RWPE2 (cell line): Measurements from ENCODE around the gene DAP3.
"Not testable (repeated sequence)": the region's sequence is repeated elsewhere in the genome, so short reads cannot be mapped to it uniquely, and the experiment has no call there.

ENCODE experiments used
- ATAC-seq: fragments of 200-7000 bp; cut with Tn5 transposase; 3 replicates; pipeline ENCODE4 v1.9.1; 2021; ENCODE audit warnings: low read depth
- DNase-seq: peaks from one replicate; pipeline ENCODE4 v3.0.0-alpha.2; 2020; ENCODE audit warnings: low spot score
- H3K27ac ChIP-seq: fragments of 450-650 bp; 2 replicates; pipeline ENCODE4 v1.5.1; 2017; ENCODE audit warnings: mild to moderate bottlenecking; ENCODE audit not compliant: poor library complexity, severe bottlenecking
- H3K27me3 ChIP-seq: fragments of 250-450 bp; sonication (Bioruptor Pico); 2 replicates; pipeline ENCODE4 v1.5.1; 2021; ENCODE audit warnings: mild to moderate bottlenecking, moderate library complexity; ENCODE audit not compliant: insufficient read depth, poor library complexity, severe bottlenecking
- H3K36me3 ChIP-seq: fragments of 250-450 bp; sonication (Bioruptor Pico); 2 replicates; pipeline ENCODE4 v1.5.1; 2020; ENCODE audit warnings: low read depth, mild to moderate bottlenecking, moderate library complexity
- H3K4me1 ChIP-seq: fragments of 250-450 bp; sonication (Bioruptor Pico); 2 replicates; pipeline ENCODE4 v1.5.1; 2021; ENCODE audit warnings: mild to moderate bottlenecking, moderate library complexity; ENCODE audit not compliant: insufficient read depth, poor library complexity, severe bottlenecking
- H3K4me3 ChIP-seq: fragments of 250-450 bp; sonication (Bioruptor Pico); 2 replicates; pipeline ENCODE4 v1.5.1; 2021; ENCODE audit warnings: mild to moderate bottlenecking, moderate library complexity; ENCODE audit not compliant: severe bottlenecking
- H3K9me3 ChIP-seq: fragments of 250-450 bp; sonication (Bioruptor Pico); 2 replicates; pipeline ENCODE4 v1.5.1; 2021; ENCODE audit warnings: mild to moderate bottlenecking, moderate library complexity; ENCODE audit not compliant: severe bottlenecking
- CTCF ChIP-seq: fragments of 450-650 bp; IDR thresholded peaks from one replicate; pipeline ENCODE4 v1.5.1; 2017; ENCODE audit warnings: mild to moderate bottlenecking, moderate library complexity; ENCODE audit not compliant: poor library complexity, severe bottlenecking

Gene DAP3

GRCh38 chr1:155709391-155709790, 20.5 kb downstream of the DAP3 start:
- H3K4me3 ChIP-seq = no peak overlapping the region
- TF ChIP-seq CTCF = no peak
- DNase-seq = no peak
- no peaks in the 10 kb centered on the region for H3K9me3 ChIP-seq
- no peak overlapping the region for H3K27ac ChIP-seq
- H3K4me1 ChIP-seq = no peaks in the 10 kb centered on the region
- no peak for ATAC-seq
- peaks cover 35% of the 10 kb centered on the region for H3K36me3 ChIP-seq
- H3K27me3 ChIP-seq = no peaks in the 10 kb centered on the region

- not testable (repeated sequence) for H3K27me3 ChIP-seq, ATAC-seq, H3K4me3 ChIP-seq, H3K9me3 ChIP-seq, H3K27ac ChIP-seq, DNase-seq, H3K4me1 ChIP-seq
- H3K36me3 ChIP-seq = peaks cover 38% of the 10 kb centered on the region
Measured at GRCh38 chr1:155711457-155711856, 22.6 kb downstream of the DAP3 start.

GRCh38 chr1:155712636-155713035, 23.7 kb downstream of the DAP3 start:
- H3K9me3 ChIP-seq, H3K4me3 ChIP-seq, H3K4me1 ChIP-seq, H3K27me3 ChIP-seq, ATAC-seq, DNase-seq, H3K27ac ChIP-seq: not testable (repeated sequence)
- TF ChIP-seq CTCF = peak; percentile 11
- H3K36me3 ChIP-seq = peaks cover 47% of the 10 kb centered on the region

GRCh38 chr1:155713075-155713474, 24.2 kb downstream of the DAP3 start:
- Histone ChIP-seq H3K36me3 (peaks cover 48% of the 10 kb centered on the region), H3K27ac (no peak overlapping the region), H3K9me3 (no peaks in the 10 kb centered on the region), H3K4me1 (no peaks in the 10 kb centered on the region), H3K4me3 (no peak overlapping the region), H3K27me3 (no peaks in the 10 kb centered on the region)
- ATAC-seq = no peak
- no peak for DNase-seq
- TF ChIP-seq CTCF = no peak

GRCh38 chr1:155715056-155715455, 26.2 kb downstream of the DAP3 start:
- not testable (repeated sequence) for DNase-seq, H3K27me3 ChIP-seq, H3K4me1 ChIP-seq, ATAC-seq, H3K27ac ChIP-seq, H3K9me3 ChIP-seq, H3K4me3 ChIP-seq
- H3K36me3 ChIP-seq = peaks cover 42% of the 10 kb centered on the region

GRCh38 chr1:155715777-155716176, 26.9 kb downstream of the DAP3 start:
- DNase-seq = no peak
- Histone ChIP-seq H3K4me3 (no peak overlapping the region), H3K36me3 (peaks cover 40% of the 10 kb centered on the region), H3K27ac (no peak overlapping the region), H3K9me3 (no peaks in the 10 kb centered on the region), H3K4me1 (no peaks in the 10 kb centered on the region), H3K27me3 (no peaks in the 10 kb centered on the region)
- no peak for ATAC-seq
- no peak for TF ChIP-seq CTCF
